Measurements from ENCODE around the gene SLC18A2.

- TF ChIP-seq CTCF (IDR thresholded peaks at IDR 0.05) (no peak), POLR2A (IDR thresholded peaks at IDR 0.05) (no peak)
Observed at GRCh38 chr10:117324367-117324766, 83.5 kb downstream of the SLC18A2 start.

Measured in lower leg skin (tissue), 3 donors.